Stimulated activated CD8-positive, alpha-beta memory T cell treated with anti-CD3 and anti-CD28 coated beads, Interleukin-12 subunit alpha, Interleukin-12 subunit beta, amount 100 ng/mL, for 24 hours (primary cell): ENCODE measurements around the gene CROCC2.
"Not testable (repeated sequence)": the region's sequence is repeated elsewhere in the genome, so short reads cannot be mapped to it uniquely, and the experiment has no call there.

Experiments used
- DNase-seq: peaks from one replicate; pipeline ENCODE4 v3.0.0-alpha.2; 2020; ENCODE audit errors: extremely low read depth

CROCC2 gene

GRCh38 chr2:240966906-240967680, 61.0 kb downstream of the CROCC2 start:
- DNase-seq, result no peak

GRCh38 chr2:240967681-240968621, 61.8 kb downstream of the CROCC2 start:
- DNase-seq, result no peak

GRCh38 chr2:240968731-240969624, 62.8 kb downstream of the CROCC2 start:
- DNase-seq, result no peak

- no peak for DNase-seq
Measured at GRCh38 chr2:240970104-240970503, 64.0 kb downstream of the CROCC2 start.

- no peak for DNase-seq
Measured at GRCh38 chr2:240970816-240971215, 64.7 kb downstream of the CROCC2 start.

GRCh38 chr2:240972201-240972600, 66.1 kb downstream of the CROCC2 start:
- no peak for DNase-seq

GRCh38 chr2:240972636-240973521, 66.7 kb downstream of the CROCC2 start:
- no peak for DNase-seq

GRCh38 chr2:240974771-240975572, 68.8 kb downstream of the CROCC2 start:
- no peak for DNase-seq

GRCh38 chr2:240975903-240976302, 69.8 kb downstream of the CROCC2 start:
- DNase-seq, result not testable (repeated sequence)

GRCh38 chr2:240981280-240981679, 75.1 kb downstream of the CROCC2 start:
- no peak for DNase-seq

GRCh38 chr2:240981871-240982800, 76.0 kb downstream of the CROCC2 start:
- no peak for DNase-seq

- no peak for DNase-seq
Measured at GRCh38 chr2:240982821-240983281, 76.7 kb downstream of the CROCC2 start.

GRCh38 chr2:240983361-240983995, 77.3 kb downstream of the CROCC2 start:
- DNase-seq, result no peak

- DNase-seq, result no peak
Measured at GRCh38 chr2:240983996-240984498, 77.9 kb downstream of the CROCC2 start.

- DNase-seq, result no peak
Measured at GRCh38 chr2:240985881-240986786, 80.0 kb downstream of the CROCC2 start.

- DNase-seq, result no peak
Measured at GRCh38 chr2:240986787-240987411, 80.8 kb downstream of the CROCC2 start.
